ENCODE results near the gene ABLIM3.

Gene ABLIM3

GRCh38 chr5:149212198-149212951, 71.1 kb downstream of the ABLIM3 start:
- H3K4me3 ChIP-seq (ENCODE audit: low read length): no peak overlapping the region
- TF ChIP-seq, protein P1, sequence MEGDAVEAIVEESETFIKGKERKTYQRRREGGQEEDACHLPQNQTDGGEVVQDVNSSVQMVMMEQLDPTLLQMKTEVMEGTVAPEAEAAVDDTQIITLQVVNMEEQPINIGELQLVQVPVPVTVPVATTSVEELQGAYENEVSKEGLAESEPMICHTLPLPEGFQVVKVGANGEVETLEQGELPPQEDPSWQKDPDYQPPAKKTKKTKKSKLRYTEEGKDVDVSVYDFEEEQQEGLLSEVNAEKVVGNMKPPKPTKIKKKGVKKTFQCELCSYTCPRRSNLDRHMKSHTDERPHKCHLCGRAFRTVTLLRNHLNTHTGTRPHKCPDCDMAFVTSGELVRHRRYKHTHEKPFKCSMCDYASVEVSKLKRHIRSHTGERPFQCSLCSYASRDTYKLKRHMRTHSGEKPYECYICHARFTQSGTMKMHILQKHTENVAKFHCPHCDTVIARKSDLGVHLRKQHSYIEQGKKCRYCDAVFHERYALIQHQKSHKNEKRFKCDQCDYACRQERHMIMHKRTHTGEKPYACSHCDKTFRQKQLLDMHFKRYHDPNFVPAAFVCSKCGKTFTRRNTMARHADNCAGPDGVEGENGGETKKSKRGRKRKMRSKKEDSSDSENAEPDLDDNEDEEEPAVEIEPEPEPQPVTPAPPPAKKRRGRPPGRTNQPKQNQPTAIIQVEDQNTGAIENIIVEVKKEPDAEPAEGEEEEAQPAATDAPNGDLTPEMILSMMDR (IDR thresholded peaks at IDR 0.05; ENCODE audit: insufficient read depth, low read depth, low read length, missing control alignments): no peak
- DNase-seq (ENCODE audit: low read depth): peak; percentile 50

DNA sequence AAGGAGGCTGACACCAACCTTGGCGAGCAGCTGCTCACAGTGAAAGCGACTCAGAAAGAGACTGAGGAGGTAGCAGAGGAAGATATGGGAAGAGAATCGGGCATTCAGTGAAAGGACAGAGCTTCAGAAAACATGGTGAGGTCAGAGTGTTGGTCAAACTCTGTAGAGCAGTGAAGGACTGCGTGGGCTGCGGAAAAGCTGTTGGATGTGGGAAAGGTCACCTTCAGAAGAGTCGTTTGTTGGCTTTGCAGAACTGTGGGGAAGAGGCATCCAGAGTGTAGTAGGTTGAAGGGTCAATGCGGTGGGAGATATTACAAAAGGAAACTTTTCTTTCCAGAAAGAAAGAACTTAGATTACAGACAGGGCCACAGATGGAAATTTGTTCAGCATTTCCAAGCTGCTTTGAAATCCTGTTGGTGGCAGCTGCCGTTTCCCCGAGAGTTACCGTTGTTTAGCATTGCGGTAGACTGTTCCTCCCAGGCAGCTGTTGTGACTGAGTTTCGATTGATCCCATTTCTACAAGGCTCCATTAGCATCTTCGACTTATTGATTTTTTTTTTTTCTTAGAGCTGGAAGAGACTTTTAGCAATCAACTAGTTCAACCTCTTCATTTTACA, 72.1 kb downstream of the ABLIM3 start:
- no peak for DNase-seq (ENCODE audit: low read depth)
- H3K4me3 ChIP-seq (ENCODE audit: low read length): no peak overlapping the region
- TF ChIP-seq, protein P1 (IDR thresholded peaks at IDR 0.05; ENCODE audit: insufficient read depth, low read depth, low read length, missing control alignments): no peak

DNA sequence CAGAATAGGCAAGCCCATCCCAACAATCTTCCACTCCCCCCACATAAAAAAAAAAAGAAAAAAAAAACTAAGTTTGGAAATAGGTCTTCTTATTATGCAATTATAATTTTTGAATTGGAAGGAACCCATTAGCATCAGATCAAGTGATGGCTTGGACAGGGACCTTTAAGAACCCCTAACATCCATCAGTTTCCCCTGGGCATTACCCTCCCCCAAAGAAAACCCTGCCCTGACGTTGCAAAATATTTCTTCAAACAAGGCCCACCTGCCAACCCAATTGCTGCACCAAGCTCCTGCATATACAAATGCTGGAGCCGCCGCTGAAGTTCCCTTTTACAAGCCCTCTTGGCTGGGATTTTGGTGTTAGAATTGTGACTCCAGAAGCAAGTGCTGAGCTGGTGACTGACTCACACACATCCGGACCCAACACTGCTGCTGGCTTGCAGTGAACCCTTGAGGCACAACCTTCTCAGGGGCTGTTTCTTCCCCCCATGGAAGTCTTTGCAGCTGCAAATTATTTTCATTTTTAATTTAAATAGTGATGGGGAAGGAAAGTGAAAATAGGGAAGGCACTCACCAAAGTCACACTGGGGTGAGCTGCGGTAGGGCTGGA, 74.3 kb downstream of the ABLIM3 start:
- TF ChIP-seq, protein P1 (IDR thresholded peaks at IDR 0.05; ENCODE audit: insufficient read depth, low read depth, low read length, missing control alignments): no peak
- no peak for DNase-seq (ENCODE audit: low read depth)
- no peak overlapping the region for H3K4me3 ChIP-seq (ENCODE audit: low read length)

GRCh38 chr5:149216496-149216895, 75.2 kb downstream of the ABLIM3 start:
- no peak for DNase-seq (ENCODE audit: low read depth)
- no peak overlapping the region for H3K4me3 ChIP-seq (ENCODE audit: low read length)
- TF ChIP-seq, protein P1 (IDR thresholded peaks at IDR 0.05; ENCODE audit: insufficient read depth, low read depth, low read length, missing control alignments): no peak

- H3K4me3 ChIP-seq (ENCODE audit: low read length): no peak overlapping the region
Measured at GRCh38 chr5:149217096-149217802, 76.0 kb downstream of the ABLIM3 start.

DNA sequence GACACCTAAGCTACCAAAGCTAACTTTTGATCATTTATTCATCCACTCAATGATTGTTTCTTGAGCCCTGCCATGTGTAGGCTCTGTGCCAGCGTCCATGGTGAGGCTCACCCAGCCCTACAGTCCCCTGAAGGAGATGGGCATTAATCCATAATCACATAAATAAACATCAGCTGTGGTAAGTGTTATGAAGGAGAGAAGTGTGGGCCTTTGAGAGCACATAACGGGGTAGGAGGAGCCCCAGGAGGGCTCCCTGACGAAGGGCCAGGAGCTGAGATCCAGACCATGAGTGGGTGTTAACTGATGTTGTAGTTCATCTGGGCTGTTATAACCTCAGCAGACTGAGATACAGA, 76.5 kb downstream of the ABLIM3 start:
- no peak overlapping the region for H3K4me3 ChIP-seq (ENCODE audit: low read length)
- DNase-seq (ENCODE audit: low read depth): no peak
- TF ChIP-seq, protein P1 (IDR thresholded peaks at IDR 0.05; ENCODE audit: insufficient read depth, low read depth, low read length, missing control alignments): no peak

More at GRCh38 chr5:149217096-149217802, 76.0 kb downstream of the ABLIM3 start:
- TF ChIP-seq, protein P1 (IDR thresholded peaks at IDR 0.05; ENCODE audit: insufficient read depth, low read depth, low read length, missing control alignments): no peak
- no peak for DNase-seq (ENCODE audit: low read depth)
